Stimulated activated CD4-positive, alpha-beta T cell treated with anti-CD3 and anti-CD28 coated beads, TNF-alpha, amount 100 ng/mL, for 24 hours (primary cell): ENCODE data around the gene PIAS3.
"Not testable (repeated sequence)": the region's sequence is repeated elsewhere in the genome, so short reads cannot be mapped to it uniquely, and the experiment has no call there.

Experiments
- DNase-seq, 3 experiments: peaks; one replicate each; pipeline ENCODE4 v3.0.0-alpha.2; 2020; ENCODE audit warnings: low read depth in 3 of 3

PIAS3 gene

DNA sequence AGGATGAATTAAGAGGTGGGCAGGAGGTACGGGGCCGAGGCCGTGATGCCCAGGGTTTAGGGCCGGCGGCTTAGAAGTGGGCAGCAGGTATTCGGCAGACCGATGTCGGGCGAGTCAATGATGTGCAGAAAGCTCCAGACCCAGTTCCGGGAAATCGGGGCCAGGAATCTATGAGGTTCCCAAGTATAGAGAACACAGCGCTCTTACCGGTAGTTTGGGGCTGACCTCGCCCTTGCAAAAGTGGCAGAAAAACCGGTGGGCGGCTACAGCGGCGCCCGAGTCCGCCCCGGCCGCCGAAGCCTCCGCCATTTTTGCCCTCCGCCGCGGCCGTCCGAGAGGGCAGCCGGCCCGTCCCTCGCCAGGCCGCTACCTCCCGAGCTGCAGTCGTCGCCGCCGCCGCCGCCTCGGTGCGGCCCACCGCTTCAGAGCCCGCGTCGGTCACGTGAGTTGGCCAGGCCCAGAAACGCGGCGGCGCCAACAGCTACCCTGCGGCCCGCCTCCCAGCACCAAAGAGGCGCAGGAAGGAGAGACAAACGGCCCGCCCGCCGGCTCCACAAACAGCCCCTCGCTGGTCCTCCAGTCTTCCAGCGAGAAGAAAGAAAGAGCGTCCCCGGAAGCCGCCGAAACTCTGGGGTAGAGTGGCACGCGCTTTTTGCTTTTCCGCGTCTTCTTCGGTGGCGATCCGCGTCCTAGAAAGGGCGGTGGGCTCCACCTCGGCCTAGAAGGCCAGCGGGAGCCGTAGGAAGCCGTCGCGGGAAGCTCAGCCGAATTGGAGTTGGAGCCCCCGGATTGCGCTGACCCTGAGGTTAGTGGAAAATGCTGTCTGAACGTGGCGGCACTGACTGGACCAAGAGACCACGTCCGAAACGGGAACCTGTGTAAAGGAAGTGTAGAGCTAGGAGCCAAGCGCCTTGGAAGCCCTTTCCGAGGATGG is 35.0 kb downstream of the PIAS3 start, which contains the start of the genes POLR3C and RNF115:
TSS of gene POLR3C (plus strand) at position 636 of the 934 bp plus-strand sequence. CDS start 1,577 bp downstream, outside the sequence.
TSS of gene RNF115 (minus strand) at position 531 of the 934 bp plus-strand sequence. CDS start at position 309, 222 bp downstream.
- DNase-seq: peak; percentile 63 to 83 (median 74)

DNA sequence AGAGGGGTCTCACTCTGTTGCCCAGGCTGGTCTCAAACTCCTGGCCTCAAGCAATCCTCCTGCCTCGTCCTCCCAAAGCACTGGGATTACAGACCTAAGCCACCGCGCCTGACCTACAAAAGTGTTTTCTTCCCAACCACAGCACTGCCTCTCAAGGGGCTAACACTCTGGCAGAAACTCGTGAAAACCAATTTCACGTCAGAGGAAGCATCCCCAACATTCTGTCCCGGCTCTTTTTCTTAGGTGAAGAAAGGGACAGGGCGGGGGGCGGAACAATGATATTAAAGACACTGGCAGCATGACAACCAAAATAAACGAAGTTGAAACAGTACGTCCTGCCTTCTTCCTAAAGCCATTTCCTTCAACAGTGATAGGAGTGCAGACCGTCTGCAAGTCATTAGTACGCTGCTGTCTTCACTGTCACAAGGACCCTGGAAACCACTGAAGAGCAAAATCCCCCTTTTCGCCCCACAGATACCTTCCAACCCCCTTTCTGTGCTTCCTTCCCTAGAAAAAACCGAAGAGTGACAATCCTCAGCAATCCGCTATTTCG is 36.0 kb downstream of the PIAS3 start:
- DNase-seq: not testable (repeated sequence)

DNA sequence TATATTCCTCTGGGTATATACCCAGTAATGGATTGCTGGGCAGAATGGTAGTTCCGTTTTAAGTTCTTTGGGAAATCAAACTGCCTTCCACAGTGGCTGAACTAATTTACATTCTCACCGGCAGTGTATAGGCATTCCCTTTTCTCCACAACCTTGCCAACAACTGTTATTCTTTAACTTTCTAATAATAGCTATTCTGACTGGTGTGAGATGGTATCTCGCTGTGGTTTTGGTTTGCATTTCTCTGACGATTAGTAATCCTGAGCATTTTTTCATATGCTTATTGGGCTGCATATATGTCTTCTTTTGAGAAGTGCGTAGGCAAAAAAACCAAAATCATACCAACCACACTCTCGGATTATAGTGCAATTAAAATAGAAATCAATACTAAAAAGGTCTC is 40.8 kb downstream of the PIAS3 start:
- not testable (repeated sequence) for DNase-seq

DNA sequence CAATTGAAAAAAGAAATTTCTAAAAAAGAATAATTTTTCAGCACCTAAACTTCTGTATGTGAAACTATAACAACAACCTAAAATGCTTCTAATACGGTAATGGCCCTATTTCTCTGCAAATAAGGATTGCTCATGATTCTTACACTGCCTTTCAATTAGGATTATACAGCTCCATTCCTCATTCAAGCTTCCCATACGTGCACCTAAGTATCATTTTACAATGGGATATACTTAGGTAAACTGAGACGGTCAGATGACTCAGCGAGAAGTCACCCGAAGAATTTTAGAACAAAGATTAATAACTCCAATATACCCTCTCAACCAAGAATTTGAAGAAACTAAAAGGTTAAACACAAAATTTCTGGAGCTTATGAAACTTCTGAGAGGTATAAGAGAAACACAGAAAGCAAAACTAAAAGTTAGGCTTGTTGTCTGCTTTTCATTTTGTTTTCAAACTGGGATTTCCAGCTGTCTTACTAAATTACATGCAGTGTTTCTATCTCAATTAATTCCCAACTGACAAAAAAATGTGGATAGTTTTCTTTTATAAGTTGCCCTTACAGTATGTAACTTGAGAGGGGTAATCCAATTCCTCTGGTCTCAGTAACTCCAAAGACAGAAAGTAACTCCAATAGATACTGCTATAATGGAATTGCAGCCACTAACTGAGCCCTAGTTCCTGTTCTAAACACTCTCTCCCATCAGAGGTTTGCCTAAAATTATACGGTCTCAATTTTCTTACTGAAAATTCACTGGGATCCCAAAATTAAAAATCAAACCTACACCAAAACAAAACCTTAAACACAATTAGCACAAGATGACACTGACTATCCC is 45.7 kb downstream of the PIAS3 start:
- not testable (repeated sequence) for DNase-seq

DNA sequence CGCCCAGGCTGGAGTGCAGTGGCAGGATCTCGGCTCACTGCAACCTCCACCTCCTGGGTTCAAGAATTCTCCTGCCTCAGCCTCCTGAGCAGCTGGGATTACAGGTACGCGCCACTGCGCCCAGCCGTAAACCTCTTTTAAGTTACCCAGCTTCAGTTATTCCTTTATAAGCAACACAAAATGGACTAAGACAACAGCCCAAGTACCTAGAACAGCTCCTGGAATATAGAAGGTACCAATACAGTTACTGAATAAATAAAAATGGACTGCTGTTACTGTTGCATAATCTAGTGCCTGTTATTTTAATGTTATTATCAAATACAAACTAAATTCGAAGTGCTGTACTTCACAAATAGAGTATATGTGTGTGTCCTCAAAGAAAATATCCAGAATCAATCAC is 52.0 kb downstream of the PIAS3 start:
- no peak for DNase-seq

DNA sequence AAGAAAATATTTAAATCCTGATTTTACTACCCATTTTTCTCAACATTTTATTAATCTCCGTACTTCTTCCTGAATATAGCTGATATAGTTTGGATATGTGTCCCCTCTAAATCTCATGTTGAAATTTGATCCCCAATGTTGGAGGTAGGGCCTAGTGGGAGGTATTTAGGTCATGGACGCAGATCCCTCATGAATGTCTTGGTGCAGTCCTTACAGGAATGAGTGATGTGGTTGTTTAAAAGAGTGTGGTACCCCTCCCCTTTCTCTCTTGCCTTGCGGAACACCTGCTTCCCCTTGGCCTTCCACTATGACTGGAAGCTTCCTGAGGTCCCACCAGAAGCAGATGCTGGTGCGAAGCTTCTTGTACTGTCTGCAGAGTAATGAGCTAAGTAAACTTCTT is 52.5 kb downstream of the PIAS3 start:
- DNase-seq: no peak

DNA sequence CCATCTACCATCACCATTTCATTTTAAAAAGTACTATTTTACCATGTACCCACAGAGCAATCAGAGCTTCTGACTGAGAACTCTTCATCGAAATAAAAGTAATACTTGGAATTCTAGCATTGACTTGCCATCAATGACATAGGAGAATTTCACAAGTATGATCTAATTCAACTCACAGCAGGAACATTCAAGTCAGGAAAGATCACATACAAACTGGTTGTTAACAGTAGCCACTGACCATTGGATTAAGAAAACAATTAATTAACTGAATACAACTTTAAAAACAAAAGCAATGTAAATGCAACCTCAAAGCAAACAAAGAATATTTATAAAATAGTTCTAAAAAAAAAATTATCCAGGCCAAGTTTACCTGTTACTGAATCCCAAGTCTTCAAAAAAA is 53.8 kb downstream of the PIAS3 start:
- DNase-seq: no peak

DNA sequence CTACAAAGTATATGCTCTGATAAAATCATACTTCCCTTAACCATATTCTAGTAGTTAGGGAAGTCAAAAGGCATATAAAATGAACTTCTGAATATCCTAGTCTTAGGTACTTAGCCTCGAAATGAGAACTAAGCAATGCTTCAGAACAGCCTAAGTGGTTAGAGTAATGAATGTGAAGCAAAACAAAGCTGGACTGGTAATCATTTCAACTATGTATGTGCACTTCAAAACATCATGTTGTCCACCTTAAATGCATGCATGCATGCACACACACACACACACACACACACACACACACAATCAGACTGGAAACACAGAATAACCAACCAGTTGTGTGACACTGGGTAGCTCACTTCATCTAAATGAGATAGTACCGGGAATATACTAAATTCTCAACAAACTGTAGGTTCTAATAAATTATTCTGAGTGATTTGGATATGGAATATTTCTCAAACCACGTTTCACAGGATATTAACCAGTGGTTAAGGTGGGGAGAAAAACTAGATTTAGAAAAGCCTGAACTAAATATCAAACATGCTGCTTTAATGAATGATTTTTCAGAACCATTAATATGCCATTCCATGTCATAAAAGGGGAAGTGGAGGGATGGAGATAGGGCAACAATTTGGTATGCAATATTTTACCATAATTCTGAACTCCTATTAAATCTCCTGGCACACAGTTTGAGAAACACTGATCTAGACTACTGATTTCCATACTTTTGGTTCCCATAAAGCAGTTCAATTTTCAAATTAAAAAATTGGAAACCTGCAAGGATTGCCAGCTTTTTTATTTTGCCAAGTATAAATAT is 54.4 kb downstream of the PIAS3 start:
- no peak for DNase-seq

DNA sequence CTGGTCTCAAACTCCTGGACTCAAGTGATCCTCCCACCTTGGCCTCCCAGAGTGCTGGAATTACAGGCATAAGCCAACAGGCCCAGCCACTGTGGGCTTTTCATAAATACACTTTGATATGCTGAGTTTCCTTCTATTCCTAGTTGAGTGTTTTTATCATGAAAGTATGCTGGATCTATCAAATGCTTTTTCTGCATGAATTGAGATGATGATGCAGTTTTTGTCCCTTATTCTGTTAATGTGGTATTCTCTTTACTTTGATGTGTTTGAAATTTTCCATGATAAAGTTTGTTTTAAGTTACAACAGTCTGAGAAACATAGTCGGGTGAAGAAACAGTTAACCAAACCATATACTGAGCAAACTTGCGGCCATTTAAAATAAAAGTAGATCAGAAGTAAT is 59.1 kb downstream of the PIAS3 start:
- DNase-seq: no peak
